HEK293T (cell line): ENCODE results near the gene GIPC1.

Experiments
- CTCF ChIA-PET: fragments of 350-600 bp; formaldehyde crosslinking; extraction: SDS; loops from one replicate; lab custom pipeline; 2021; ENCODE audit warnings: antibody characterized with exemption, inconsistent platforms; lab: Yijun Ruan, JAX
- POLR2A ChIA-PET: fragments of 350-600 bp; formaldehyde crosslinking; extraction: SDS; loops from one replicate; lab custom pipeline; 2020; ENCODE audit warnings: antibody characterized with exemption, inconsistent platforms; lab: Yijun Ruan, JAX
- DNase-seq: peaks from one replicate; pipeline ENCODE4 v3.0.0; 2012; ENCODE audit warnings: mixed read lengths; ENCODE audit errors: extremely low spot score
- ARNT ChIP-seq: fragments of 450-650 bp; IDR thresholded peaks from 2 replicates; pipeline ENCODE4 v1.6.1; 2017; ENCODE audit warnings: mild to moderate bottlenecking
- BHLHE40 ChIP-seq: fragments of 450-650 bp; IDR thresholded peaks from 2 replicates; pipeline ENCODE4 v1.6.1; 2016; ENCODE audit warnings: mild to moderate bottlenecking, moderate library complexity, borderline replicate concordance
- CTBP1 ChIP-seq: fragments of 450-650 bp; IDR thresholded peaks from 2 replicates; pipeline ENCODE4 v1.6.1; 2016; ENCODE audit warnings: borderline replicate concordance
- ELF4 ChIP-seq: fragments of 450-650 bp; IDR thresholded peaks from 2 replicates; pipeline ENCODE4 v1.6.1; 2017; ENCODE audit warnings: antibody characterized with exemption
- FOXA1 ChIP-seq: fragments of 450-650 bp; IDR thresholded peaks from 2 replicates; pipeline ENCODE4 v1.6.1; 2016; ENCODE audit warnings: mild to moderate bottlenecking
- FOXK2 ChIP-seq: fragments of 450-650 bp; IDR thresholded peaks from 2 replicates; pipeline ENCODE4 v1.6.1; 2016; ENCODE audit warnings: mild to moderate bottlenecking
- FOXM1 ChIP-seq: fragments of 450-650 bp; IDR thresholded peaks from 2 replicates; pipeline ENCODE4 v1.6.1; 2017; ENCODE audit warnings: mild to moderate bottlenecking, borderline replicate concordance
- HDGF ChIP-seq: fragments of 450-650 bp; IDR thresholded peaks from 2 replicates; pipeline ENCODE4 v1.6.1; 2017; ENCODE audit warnings: antibody characterized with exemption, borderline replicate concordance
- L3MBTL2 ChIP-seq: fragments of 450-650 bp; conservative IDR thresholded peaks from 2 replicates; pipeline ENCODE4 v1.6.1; 2016; ENCODE audit warnings: mild to moderate bottlenecking
- LEF1 ChIP-seq: fragments of 450-650 bp; IDR thresholded peaks from 2 replicates; pipeline ENCODE4 v1.6.1; 2017; ENCODE audit warnings: mild to moderate bottlenecking, borderline replicate concordance
- NFRKB ChIP-seq: fragments of 450-650 bp; IDR thresholded peaks from 2 replicates; pipeline ENCODE4 v1.6.1; 2016; ENCODE audit warnings: mild to moderate bottlenecking, moderate library complexity
- PKNOX1 ChIP-seq: fragments of 450-650 bp; IDR thresholded peaks from 2 replicates; pipeline ENCODE4 v1.6.1; 2016
- SP1 ChIP-seq: fragments of 450-650 bp; IDR thresholded peaks from 2 replicates; pipeline ENCODE4 v1.6.1; 2017
- SUZ12 ChIP-seq: fragments of 450-650 bp; IDR thresholded peaks from 2 replicates; pipeline ENCODE4 v1.6.1; 2016; ENCODE audit warnings: mild to moderate bottlenecking
- TARDBP ChIP-seq: fragments of 450-650 bp; IDR thresholded peaks from 2 replicates; pipeline ENCODE4 v1.6.1; 2016
- ZNF384 ChIP-seq: fragments of 450-650 bp; IDR thresholded peaks from 2 replicates; pipeline ENCODE4 v1.6.1; 2016

The GIPC1 gene

GRCh38 chr19:14496029-14496833 is at the start of gene GIPC1:
Gene GIPC1, minus strand, starts transcription at chr19:14496127. Its CDS starts 13,151 bp downstream, at chr19:14482976.
- POLR2A ChIA-PET, result interaction anchor here (1.0 to 3.5 kb wide), 7 partner anchors 9 to 543 kb away, joined by 3 to 27 read pairs (median 3); partner anchors contain the start of genes DCAF15 and DNAJB1
- peak; percentile 99 for DNase-seq
- TF ChIP-seq L3MBTL2, result peak; percentile 93
- TF ChIP-seq NFRKB, result no peak
- no peak for TF ChIP-seq FOXK2
- peak; percentile 94 for TF ChIP-seq PKNOX1
- 0 out of 2 replicates have a peak, but pooled peaks have one; percentile 58 for TF ChIP-seq HDGF
- 0 out of 2 replicates have a peak, but pooled peaks have one; percentile 21 for TF ChIP-seq FOXM1
- peak; percentile 61; the same call in 1 of the 2 replicates for TF ChIP-seq BHLHE40
- CTCF ChIA-PET, result no interaction called here

GRCh38 chr19:14545716-14546082 is 49.8 kb upstream of the GIPC1 start:
- ChIA-PET POLR2A (no interaction called here), CTCF (no interaction called here)
- DNase-seq, result no peak
- TF ChIP-seq PKNOX1 (no peak), ARNT (no peak), ZNF384 (no peak)

GRCh38 chr19:14544977-14545715 is 49.2 kb upstream of the GIPC1 start:
- CTCF ChIA-PET, result no interaction called here
- no peak for DNase-seq
- TF ChIP-seq ELF4, result no peak
- TF ChIP-seq FOXM1, result no peak
- TF ChIP-seq SP1, result no peak
- POLR2A ChIA-PET, result no interaction called here

- TF ChIP-seq HDGF (no peak), ELF4 (no peak), CTBP1 (no peak), LEF1 (no peak), PKNOX1 (no peak), FOXM1 (no peak), TARDBP (no peak), FOXK2 (no peak), SP1 (no peak), ZNF384 (no peak), SUZ12 (no peak), L3MBTL2 (no peak), FOXA1 (no peak), BHLHE40 (no peak)
- CTCF ChIA-PET, result no interaction called here
- POLR2A ChIA-PET, result no interaction called here
- DNase-seq, result no peak
These were observed 48.1 kb upstream of the GIPC1 start for GRCh38 chr19:14544047-14544446.

GRCh38 chr19:14542711-14543328 is 46.9 kb upstream of the GIPC1 start:
- TF ChIP-seq LEF1 (no peak), TARDBP (no peak), SP1 (no peak), HDGF (no peak), ELF4 (no peak), FOXK2 (no peak), NFRKB (no peak), SUZ12 (no peak), ZNF384 (no peak), PKNOX1 (no peak), L3MBTL2 (no peak), FOXM1 (no peak), FOXA1 (no peak)
- DNase-seq, result no peak
- ChIA-PET POLR2A (no interaction called here), CTCF (no interaction called here)
